BE2C (cell line): ENCODE measurements around the gene LPXN.
A peak's percentile ranks its signal among the peaks of the same experiment; 100 is the strongest.
"Not testable (repeated sequence)": the region's sequence is repeated elsewhere in the genome, so short reads cannot be mapped to it uniquely, and the experiment has no call there.

Source experiments
- DNase-seq: peaks from one replicate; pipeline ENCODE4 v3.0.0-alpha.2; 2020
- H3K27me3 ChIP-seq: fragments of 250-450 bp; sonication (Bioruptor Pico); 2 replicates; pipeline ENCODE4 v1.5.1; 2020; ENCODE audit warnings: mild to moderate bottlenecking
- H3K36me3 ChIP-seq: fragments of 250-450 bp; sonication (Bioruptor Pico); 2 replicates; pipeline ENCODE4 v1.5.1; 2020; ENCODE audit warnings: mild to moderate bottlenecking
- H3K4me1 ChIP-seq: fragments of 250-450 bp; sonication (Bioruptor Pico); 2 replicates; pipeline ENCODE4 v1.5.1; 2020
- H3K4me3 ChIP-seq: 2 replicates; pipeline ENCODE4 v1.5.1; 2011; ENCODE audit warnings: low read depth, low read length
- H3K9me3 ChIP-seq: fragments of 250-450 bp; sonication (Bioruptor Pico); 2 replicates; pipeline ENCODE4 v1.5.1; 2020
- TF ChIP-seq, protein P1 (sequence below): IDR thresholded peaks from 2 replicates; pipeline ENCODE4 v1.5.1; 2012; ENCODE audit warnings: mild to moderate bottlenecking, low read depth, low read length

Gene LPXN

DNA sequence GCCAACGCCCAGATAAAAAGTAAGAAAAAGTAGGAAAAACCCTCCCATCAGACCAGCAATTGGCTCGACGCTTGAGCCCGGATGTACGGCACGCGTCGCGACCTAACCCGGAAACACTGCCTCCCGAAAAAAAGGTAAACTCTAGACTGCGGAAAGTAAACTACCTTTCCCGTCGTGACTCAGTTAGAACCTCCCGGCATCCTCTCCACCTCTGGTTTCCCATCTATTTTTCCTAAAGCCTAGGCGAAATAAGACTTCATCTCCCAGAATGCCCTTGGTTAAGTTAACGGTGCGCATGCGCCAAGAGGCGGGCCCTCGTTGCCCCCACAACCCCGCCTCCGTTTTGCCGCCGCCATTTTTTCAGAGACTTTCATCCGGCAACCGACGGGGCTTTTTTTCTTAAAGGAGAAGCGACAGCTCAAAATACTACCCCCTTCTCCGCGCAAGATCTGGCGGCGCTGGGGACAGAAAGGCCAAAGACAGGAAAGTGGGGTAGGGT lies 2.5 kb upstream of the LPXN start:
- no peaks in the 10 kb centered on the region for H3K27me3 ChIP-seq
- peaks cover 3% of the 10 kb centered on the region; the same call in 1 of the 2 replicates for H3K36me3 ChIP-seq
- H3K4me1 ChIP-seq = no peaks in the 10 kb centered on the region
- TF ChIP-seq, protein P1, sequence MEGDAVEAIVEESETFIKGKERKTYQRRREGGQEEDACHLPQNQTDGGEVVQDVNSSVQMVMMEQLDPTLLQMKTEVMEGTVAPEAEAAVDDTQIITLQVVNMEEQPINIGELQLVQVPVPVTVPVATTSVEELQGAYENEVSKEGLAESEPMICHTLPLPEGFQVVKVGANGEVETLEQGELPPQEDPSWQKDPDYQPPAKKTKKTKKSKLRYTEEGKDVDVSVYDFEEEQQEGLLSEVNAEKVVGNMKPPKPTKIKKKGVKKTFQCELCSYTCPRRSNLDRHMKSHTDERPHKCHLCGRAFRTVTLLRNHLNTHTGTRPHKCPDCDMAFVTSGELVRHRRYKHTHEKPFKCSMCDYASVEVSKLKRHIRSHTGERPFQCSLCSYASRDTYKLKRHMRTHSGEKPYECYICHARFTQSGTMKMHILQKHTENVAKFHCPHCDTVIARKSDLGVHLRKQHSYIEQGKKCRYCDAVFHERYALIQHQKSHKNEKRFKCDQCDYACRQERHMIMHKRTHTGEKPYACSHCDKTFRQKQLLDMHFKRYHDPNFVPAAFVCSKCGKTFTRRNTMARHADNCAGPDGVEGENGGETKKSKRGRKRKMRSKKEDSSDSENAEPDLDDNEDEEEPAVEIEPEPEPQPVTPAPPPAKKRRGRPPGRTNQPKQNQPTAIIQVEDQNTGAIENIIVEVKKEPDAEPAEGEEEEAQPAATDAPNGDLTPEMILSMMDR = no peak
- no peaks in the 10 kb centered on the region for H3K9me3 ChIP-seq
- DNase-seq = peak; percentile 81
- H3K4me3 ChIP-seq = peak overlapping the region; percentile 90

DNA sequence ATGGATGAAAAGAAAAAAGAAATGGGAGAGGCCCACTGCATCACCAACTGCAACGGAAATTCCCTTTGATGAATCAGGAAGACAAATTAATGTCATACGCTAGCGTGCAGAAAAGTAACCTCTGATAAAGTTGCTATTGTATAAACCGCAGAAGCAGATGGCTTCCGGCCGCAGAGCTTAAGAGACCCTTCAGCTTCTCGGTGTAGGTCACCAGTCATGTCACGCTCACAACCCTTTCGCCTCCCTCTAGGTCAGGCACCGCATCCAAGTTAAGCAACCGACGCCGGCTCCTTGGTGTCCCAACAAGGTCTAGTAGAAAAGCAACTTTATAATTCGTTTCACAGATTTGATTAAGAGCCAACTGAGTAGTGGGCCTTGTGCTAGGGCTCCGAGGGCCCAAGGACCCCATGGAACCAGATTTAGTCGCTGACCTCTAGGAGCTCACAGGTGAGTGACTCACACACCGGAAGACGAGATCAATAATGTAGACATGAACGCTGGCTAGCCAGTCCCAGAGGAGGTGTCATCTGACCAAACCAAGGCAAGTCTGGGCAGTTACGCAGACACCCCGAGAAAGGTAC lies 2.0 kb upstream of the LPXN start:
- H3K36me3 ChIP-seq = peaks cover 3% of the 10 kb centered on the region; the same call in 1 of the 2 replicates
- TF ChIP-seq, protein P1 = no peak
- H3K4me3 ChIP-seq = peak overlapping the region; percentile 90
- no peaks in the 10 kb centered on the region for H3K9me3 ChIP-seq
- peak; percentile 7 for DNase-seq
- H3K27me3 ChIP-seq = no peaks in the 10 kb centered on the region
- H3K4me1 ChIP-seq = no peaks in the 10 kb centered on the region

DNA sequence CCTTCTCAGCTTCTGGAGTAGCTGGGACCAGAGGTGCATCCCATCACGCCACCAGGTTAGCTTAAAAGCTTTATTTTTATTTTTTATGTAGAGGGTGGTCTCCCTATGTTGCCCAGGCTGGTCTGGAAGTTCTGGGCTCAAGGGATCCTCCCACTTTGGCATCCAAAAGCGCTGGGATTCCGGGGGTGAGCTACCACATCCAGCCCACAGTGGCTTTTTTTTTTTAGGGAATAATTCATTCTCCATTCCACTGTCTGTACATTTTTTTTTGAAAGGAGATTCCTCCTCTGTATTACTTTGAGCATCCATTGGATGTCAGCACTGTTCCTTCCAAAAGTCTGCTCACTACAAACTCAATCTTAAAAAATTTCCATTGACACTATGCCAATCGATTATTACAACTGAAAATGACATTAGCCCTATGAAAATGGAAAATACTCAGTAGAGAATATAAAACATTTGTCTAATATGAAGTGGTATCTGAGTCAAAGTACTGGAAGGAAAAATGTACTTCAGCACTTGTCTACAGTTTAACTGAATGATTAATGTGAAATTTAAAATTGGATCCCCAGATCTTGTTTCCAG lies 1.3 kb upstream of the LPXN start:
- Histone ChIP-seq H3K27me3 (no peaks in the 10 kb centered on the region), H3K9me3 (no peaks in the 10 kb centered on the region), H3K36me3 (peaks cover 3% of the 10 kb centered on the region; the same call in 1 of the 2 replicates), H3K4me3 (peak overlapping the region; percentile 90), H3K4me1 (no peaks in the 10 kb centered on the region)
- TF ChIP-seq, protein P1 = peak; percentile 36
- no peak for DNase-seq

DNA sequence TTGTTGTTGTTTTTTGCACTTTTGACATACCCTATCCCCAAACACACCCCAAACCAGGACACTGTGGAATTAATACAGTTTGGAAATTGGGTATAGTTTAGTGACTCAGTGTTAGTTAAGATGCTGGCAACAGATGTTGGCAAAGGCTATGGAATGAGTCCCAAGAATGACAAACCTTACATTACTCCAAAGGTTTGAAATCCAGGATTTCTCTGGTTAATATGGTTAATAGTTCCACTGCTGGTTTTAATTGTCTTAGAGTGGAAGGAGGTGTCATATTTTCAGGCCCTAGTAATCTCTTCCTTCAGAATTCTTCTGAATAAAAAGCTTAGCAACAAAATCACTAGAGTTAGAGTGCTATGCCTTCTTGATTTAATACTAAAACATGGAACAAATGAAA lies 775 bp downstream of the LPXN start:
- H3K27me3 ChIP-seq = no peaks in the 10 kb centered on the region
- TF ChIP-seq, protein P1 = no peak
- DNase-seq = no peak
- no peaks in the 10 kb centered on the region for H3K9me3 ChIP-seq
- H3K4me3 ChIP-seq = no peak overlapping the region
- no peaks in the 10 kb centered on the region for H3K4me1 ChIP-seq
- H3K36me3 ChIP-seq = peaks cover 3% of the 10 kb centered on the region; the same call in 1 of the 2 replicates

DNA sequence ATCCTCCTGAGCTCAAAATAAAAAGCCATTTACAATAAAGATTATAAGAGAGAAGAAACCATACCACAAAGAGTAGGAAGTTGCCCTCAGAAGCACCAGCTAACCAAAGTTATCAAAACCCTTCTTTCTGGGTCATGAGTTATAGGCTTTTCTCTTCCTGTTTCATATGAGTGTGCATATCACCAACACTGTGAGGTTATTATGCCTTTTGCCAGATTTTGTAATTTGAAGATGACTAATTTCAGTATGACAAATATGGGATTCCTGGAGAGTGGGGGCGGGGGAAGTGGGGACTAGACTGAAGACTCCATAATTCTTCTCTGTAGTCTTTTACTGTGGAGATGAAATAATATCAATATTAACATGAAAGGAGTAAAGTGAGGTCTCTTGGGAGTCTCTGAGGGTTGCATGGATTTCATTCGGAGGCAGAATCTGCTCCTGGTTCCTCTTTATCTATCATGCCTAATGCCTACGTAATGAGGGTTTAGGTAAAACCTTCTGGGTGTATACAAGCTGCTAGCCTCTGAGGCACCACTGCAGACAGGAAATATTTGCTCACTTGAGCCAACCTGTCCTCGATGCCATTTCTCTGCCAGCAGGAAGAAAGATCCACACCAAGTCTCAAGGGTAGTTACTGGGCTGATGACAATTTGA lies 2.1 kb downstream of the LPXN start:
- no peak for DNase-seq
- Histone ChIP-seq H3K4me1 (no peaks in the 10 kb centered on the region), H3K36me3 (no peaks in the 10 kb centered on the region), H3K4me3 (no peak overlapping the region), H3K27me3 (no peaks in the 10 kb centered on the region), H3K9me3 (no peaks in the 10 kb centered on the region)
- TF ChIP-seq, protein P1 = no peak

DNA sequence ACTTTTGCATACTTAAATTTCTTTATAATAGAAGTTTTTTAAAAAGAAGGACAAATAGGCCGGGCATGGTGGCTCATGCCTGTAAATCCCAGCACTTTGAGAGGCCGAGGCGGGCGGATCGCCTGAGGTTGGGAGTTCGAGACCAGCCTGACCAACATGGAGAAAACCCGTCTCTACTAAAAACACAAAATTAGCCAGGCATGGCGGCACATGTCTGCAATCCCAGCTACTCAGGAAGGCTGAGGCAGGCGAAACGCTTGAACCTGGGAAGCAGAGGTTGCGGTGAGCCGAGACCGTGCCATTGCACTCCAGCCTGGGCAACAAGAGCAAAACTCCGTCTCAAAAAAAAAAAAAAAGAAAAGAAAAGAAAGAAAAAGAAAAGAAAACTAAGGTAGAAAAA lies 2.8 kb downstream of the LPXN start:
- H3K4me3 ChIP-seq, H3K27me3 ChIP-seq, DNase-seq, H3K9me3 ChIP-seq, H3K4me1 ChIP-seq, H3K36me3 ChIP-seq: not testable (repeated sequence)
